GM19324 (cell line): ENCODE data around the gene CMSS1.
"Not testable (repeated sequence)": the region's sequence is repeated elsewhere in the genome, so short reads cannot be mapped to it uniquely, and the experiment has no call there.

Experiments used
- ATAC-seq: cut with Tn5 transposase; IDR thresholded peaks from one replicate; pipeline ENCODE4 v1.9.1; 2021; ENCODE audit warnings: mild to moderate bottlenecking, moderate library complexity; ENCODE audit not compliant: unreplicated experiment, low FRiP score

The CMSS1 gene

DNA sequence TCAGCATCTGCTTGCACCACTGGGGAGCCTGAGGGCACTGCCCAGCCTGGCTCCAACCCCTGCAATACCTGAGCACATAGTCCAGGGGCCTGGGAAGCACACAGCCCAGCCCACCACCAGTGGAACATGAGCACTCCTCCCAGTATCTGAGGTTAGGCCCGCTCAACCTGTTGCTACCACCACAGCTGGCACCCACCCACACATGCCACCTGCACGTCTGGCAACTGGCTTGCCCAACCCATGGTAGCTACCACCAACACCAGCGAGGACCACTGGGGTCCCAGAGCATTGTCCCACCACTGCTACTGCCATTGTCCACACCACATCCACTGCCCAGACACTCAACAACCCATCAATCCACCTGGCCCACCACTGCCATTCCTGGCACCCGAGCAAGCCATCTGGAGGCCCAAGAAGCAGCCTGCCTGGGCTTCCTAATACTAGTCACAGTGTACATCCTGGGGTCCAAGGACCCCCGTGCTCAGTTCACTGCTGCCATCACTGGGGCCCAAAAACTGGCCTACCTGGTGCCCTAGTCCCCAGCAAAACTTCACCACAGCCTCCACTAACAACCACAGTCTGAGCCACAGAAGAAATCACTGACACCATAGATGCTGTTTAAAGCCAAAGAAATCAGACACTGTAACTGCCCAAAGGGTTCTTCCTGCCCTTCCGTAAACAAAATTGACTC, 381.1 kb downstream of the CMSS1 start:
- no peak for ATAC-seq

DNA sequence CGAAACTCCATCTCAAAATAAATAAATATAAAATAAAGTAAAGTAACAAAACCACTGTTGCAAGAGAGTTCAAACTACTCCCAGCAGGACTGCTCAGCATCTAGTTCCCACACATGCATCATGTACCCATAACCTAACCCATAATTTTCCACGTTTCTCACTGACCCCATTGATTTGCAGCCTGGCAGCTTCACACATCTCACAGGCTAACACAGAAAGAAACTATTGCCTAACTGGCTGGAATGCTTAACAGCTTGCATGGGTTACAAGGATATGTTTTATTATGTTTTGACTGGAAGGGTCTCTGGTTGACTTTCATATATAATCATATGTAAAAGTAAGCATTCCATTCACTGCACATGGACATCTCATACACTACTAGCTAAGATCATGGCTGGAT, 387.5 kb downstream of the CMSS1 start:
- ATAC-seq: no peak

DNA sequence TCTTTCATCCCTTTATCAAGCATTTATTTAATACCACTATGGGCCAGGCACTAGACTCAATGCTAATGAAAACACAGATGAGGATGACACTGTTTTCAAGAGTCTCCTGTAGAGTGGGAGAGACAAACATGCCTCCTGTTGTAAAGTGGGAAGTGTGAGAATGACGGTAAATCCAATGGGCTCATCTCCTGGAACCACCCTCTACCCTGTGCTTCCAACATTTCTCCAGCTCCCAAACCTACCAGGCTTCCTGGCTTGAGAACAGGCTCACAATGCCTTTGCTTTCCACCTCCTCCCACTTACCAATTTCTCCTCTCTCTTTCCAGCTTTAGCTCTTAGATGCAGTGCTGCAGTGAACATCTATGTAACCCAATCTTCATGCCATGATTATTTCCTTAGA, 389.0 kb downstream of the CMSS1 start:
- ATAC-seq: no peak

DNA sequence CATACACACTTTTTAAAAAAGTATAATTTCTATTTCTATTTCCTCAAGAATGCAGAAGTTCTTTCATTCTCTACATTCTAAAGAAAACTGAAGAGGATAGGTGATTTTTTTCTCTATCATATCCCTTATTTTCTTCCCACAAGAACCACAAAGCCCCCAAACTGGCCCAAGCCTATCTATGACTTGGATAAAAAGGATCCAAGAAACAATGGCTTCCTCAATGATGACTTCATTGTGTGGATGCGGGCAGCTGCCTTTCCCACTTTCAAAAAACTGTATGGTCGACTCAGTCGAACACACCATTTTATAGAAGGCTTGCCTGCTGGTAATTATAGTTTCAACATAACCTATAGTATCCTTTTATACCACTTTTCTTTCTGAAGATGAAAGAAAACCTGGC, 390.2 kb downstream of the CMSS1 start:
- ATAC-seq: no peak

DNA sequence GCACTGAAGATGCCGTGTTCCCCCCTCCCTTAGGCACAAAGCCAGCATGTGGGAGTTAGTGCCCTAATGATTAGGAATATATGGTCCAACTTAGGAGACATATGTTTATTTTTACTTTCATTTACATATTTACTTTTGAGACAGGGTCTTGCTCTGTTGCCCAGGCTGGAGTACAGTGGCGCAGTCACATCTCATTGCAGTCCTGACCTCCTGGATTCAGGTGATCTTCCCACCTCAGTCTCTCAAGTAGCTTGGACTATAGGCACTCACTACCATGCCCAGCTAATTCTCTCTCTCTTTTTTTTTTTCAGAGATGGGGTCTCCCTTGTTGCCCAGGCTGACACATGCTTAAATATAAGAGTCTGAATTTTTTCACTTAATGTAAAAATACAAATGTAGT, 391.5 kb downstream of the CMSS1 start:
- ATAC-seq: no peak

DNA sequence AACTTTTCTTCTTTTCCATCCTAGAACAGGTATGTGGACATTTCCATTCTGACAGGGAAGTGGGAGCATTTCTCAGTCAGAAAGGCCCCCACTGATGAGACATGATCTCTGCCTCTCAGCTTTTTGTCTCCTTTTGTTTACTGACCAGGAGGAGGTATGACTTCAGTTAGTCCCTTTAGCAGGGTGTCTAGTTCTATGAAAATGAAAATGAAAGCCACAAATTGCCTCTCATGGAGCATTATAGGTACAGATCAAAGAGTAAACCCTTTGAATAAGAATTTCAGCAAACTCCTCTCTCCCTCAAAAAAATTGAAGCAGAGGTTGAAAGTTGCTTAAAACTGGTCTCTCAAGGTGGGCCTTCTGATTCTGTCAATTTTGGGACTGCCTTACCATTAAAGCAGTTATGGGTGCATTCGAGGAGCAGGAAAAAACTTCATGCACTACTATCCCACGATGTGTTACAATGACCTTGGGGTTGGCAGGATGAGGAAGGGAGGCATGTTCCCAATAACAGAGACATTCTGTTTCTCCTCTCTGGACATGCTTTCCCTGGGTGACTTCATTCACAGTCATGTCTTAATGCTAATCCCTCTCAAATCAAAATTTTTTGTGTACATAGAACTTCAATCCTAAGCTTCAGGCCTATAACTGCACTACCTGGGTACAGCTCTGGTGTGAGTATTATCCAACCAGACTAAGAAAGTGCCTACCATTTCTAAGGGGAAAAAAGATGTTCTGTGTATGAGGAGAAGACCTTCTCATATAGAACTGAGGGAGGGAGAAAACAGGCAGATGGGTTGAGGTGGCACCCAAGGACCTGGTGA, 392.5 kb downstream of the CMSS1 start:
- peak; percentile 98 for ATAC-seq

DNA sequence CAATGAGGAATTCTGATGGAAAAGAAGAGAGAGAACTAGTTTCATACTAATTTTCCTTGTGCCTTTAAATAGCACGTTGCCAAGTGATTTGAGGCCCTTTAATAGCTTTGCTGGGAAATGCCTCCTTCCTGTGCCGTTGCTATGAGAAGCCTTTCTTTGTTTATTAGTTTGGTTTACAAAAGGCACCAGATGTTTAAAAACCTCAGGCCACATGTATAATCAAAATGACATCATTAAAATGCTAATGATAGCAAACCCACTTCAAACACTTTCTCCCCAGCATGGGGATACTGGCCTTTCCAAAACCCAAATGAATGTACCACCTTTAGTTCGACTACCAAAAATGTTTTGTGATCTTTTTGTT, 393.1 kb downstream of the CMSS1 start:
- ATAC-seq: no peak

DNA sequence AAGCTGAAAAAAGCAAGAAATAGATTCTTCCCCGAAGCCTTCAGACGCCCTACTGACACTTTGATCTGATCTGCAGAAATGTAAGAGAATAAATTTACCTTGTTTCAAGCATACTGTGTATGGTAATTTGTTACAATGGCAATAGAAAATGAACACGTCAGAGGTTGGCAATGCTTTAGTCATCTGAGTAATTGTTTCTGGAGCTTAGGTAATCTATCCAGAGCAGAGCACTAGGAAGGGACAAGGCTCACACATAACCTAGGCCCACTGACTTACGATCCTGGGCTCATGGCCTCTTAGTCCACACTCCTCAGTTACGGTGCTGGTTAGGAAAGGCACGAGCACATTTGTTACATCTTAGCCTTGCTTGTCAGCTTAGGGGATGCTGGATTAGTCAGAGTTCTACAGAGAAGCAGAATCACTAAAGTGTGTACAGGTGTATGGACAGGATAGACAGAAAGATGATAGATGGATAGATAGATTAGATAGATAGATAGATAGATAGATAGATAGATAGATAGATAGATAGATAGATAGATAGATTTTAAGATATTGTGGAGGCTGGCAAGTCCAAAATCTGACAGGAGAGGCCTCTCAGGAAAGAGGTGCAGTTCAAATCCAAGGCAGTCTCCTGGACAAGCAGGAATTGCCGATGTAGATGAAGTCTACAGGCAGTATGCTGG, 396.4 kb downstream of the CMSS1 start:
- ATAC-seq: no peak

DNA sequence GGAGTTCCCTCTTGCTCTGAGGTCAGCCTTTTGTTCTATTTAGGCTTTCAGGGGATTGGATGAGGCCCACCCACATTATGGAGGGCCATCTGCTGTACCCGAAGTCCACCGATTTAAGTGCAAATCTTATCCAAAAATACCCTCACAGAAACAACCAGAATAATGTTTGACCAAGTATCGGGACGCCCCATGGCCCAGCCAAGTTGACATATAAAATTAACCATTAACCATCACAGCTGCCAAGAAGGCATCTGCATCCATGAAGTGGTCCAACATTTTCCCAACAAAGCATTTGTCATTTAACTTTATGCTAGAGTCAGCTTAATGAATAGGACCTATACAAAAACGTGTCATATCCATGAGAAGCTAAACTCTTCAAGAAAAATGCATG, 396.9 kb downstream of the CMSS1 start:
- ATAC-seq: no peak

DNA sequence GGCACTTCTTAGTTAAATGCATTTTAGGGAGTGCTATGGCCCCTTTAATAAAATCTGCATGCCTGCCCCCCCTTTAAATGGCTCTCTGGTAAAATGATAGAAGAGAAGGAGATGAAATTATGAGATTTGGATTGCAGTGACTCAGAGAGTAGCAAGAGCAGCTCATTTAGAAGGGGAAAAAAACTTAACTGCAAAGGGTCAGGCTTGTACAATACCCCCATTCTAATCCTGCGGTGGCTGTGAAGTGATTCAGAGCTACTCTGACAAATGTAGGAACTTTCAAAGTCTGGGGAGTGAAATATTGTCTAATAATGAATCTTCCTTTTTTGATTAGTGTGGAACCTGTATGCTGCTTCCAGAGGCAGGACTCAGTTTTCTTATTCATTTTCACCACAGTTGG, 399.1 kb downstream of the CMSS1 start:
- no peak for ATAC-seq

DNA sequence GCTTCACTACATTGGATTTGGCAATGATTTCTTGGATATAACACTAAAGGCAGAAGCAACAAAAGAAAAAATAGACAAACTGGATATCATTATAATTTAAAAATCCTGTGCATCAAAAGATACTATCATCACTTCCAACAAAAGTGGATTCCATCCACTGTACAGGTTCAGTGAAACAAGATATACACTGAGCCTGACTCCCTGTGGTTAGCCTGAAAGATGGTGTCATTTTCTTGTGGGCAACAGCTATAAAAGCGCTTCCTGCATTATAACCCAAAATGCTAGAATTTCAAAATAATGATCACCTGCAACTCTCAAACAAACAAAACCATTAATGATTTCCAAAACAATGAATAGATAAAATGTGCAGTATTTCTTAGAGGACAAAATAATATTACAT, 403.5 kb downstream of the CMSS1 start:
- ATAC-seq: no peak

DNA sequence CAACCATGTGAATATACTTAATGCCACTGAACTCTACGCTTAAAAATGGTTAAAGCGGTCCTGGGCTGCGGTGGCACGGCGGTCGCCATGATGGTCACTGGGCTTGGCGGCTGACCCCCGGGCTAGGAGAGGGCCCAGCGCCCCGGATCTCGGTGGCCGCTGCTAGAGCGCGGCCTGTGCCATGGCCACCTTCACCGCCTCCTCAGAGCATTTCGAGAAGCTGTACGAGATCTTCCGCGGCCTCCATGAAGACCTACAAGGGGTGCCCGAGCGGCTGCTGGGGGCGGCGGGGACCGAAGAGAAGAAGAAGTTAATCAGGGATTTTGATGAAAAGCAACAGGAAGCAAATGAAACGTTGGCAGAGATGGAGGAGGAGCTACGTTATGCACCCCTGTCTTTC, 407.5 kb downstream of the CMSS1 start:
- no peak for ATAC-seq

DNA sequence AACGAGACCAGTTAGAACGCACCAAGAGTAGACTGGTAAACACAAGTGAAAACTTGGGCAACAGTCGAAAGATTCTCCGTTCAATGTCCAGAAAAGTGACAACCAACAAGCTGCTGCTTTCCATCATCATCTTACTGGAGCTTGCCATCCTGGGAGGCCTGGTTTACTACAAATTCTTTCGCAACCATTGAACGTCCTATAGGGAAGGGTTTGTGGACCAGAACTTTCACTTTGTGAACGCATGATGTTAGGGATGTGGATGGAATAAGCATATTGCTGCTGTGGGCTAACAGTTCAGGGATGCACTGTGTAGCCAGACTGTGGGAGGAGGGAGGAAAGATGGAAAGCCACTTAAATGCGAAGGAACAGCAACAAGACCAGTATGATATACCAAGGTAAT, 408.2 kb downstream of the CMSS1 start:
- ATAC-seq: no peak

DNA sequence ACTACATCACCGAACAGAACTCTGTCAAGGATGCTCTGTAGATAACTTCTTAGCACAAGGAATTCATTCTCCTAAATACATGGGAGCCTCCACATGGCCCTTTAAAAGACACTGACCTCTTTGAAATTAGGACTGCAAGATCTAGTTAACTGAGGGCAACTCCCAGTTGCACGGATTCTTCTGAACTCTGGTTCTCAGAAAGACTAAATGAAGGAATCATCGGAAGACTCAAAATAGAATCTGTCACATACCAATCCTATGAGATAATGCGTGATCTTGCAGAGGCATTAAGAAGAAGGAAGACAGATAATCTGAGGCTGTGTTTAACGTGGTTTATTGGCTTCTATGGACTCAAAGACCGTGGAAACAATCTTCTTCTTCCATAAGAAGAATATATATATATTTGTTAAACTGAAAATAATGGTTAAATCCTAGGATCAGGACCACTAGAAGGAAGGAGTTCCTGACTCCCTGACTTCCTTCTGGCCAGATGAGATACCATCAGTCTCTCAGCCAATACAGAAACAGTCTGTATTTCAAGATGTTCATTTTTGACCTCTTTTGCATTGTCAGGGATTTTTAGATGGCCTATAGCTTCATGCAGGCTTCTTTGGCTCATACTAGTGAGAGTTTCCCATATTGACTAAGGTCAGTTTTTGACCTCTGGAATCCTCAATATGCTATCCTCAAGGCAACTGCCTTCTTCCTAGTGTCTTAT, 409.2 kb downstream of the CMSS1 start:
- no peak for ATAC-seq

DNA sequence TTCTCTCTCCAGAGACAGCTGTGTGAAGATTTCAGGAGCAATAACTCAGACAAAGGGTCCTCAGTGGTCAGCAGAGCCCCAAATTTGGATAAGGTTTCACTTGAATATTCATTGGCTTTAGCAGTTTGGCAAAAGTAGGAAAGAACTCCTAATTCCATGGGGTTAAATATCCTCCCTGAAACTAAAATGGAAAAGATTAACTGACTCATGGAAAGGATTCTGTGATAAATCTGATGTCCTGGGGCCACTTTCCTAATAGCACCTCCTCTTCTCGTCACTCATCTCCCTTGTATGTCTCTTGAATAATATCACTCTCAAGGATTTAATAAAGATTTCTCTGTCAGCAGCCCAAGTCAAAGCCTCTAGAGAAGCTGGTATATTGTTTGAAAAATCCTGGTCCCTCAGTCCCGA, 409.9 kb downstream of the CMSS1 start:
- no peak for ATAC-seq

DNA sequence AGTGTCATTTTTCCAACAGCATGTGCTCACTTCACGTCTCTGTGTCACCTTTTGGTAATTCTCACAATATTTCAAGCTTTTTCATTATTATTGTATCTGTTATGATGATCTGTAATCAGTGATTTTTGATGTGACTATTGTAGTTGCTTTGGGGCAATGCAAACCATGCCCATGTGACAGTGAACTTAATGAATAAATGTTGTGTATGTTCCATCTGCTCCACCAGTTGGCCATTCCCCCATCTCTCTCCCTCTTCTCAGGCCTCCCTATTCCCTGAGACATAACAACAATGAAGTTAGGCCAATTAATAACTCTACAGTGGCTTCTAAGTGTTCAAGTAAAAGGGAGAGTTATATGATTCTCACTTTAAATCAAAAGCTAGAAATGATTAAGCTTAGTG, 410.6 kb downstream of the CMSS1 start:
- ATAC-seq: no peak

DNA sequence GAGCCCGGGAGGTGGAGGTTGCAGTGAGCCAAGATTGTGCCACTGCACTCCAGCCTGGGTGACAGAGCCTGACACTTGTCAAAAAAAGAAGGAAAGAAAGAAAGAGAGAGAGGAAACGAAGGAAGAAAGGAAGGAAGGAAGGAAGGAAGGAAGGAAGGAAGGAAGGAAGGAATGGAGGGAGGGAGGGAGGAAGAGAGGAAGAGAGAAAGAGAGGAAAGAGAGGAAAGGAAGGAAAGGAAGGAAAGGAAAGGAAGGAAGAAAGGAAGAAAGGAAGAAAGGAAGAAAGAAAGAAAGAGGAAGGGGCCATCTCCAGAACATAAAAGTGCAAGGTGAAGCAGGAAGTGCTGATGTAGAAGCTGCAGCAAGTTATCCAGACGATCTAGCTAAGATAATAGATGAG, 411.5 kb downstream of the CMSS1 start:
- ATAC-seq: not testable (repeated sequence)

DNA sequence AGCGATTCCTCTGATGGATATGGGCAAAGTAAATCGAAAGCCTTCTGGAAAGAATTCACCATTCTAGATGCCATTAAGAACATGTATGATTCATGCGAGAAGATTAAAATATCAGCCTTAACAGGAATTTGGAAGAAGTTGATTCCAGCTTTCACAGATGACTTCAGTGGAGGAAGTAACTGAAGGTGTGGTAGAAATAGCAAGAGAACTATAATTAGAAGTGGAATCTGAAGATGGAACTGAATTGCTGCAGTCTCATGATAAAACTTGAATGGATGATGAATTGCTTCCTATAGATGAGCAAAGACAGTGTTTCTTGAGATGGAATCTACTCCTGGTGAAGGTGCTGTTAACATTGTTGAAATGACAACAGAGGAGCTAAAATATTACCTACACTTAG, 413.0 kb downstream of the CMSS1 start:
- ATAC-seq: no peak
